GM12878 (cell line): ENCODE data around the gene CHAF1A. TPM values are rescaled to one million over a fixed set of nuclear protein-coding genes. Genes with fewer than 3 reads are reported as not detected.

Experiments
- KDM1A ChIP-seq: fragments of 200-600 bp; sonication (generic); IDR thresholded peaks from 2 replicates; pipeline ENCODE4 v1.6.1; 2016; ENCODE audit warnings: borderline replicate concordance
- TBL1XR1 ChIP-seq: IDR thresholded peaks from 2 replicates; pipeline ENCODE4 v1.6.1; 2012; ENCODE audit warnings: low read depth, low read length, improper control_type of control experiment
- ZNF384 ChIP-seq: IDR thresholded peaks from 2 replicates; pipeline ENCODE4 v1.6.1; 2012; ENCODE audit warnings: low read depth, mild to moderate bottlenecking, low read length, improper control_type of control experiment, borderline replicate concordance
- polyA plus RNA-seq, 11 experiments: library from polyadenylated mRNA; depleted of rRNA in 4 of 11; unstranded in 6 of 11; stranded (reverse) in 5 of 11; fragments of >200 nt; fragmentation: Nextera tagmentation in 4 of 11; fragmentation: Illumina TruSeq in 1 of 11; extraction: Ambion mirVana in 4 of 11; extraction: Trizol in 1 of 11; gene quantifications; 1 replicate in 1 of 11; 2 replicates in 10 of 11; pipeline versions ENCODE4 v1.2.1 to v1.2.3, GENCODE V29; 2011 to 2016; ENCODE audit warnings: inconsistent platforms in 2 of 11, missing spikeins in 2 of 11, low read depth in 1 of 11
- total RNA-seq, 4 experiments: library from RNA; depleted of rRNA in 3 of 4; stranded (reverse); fragments of >200 nt in 3 of 4; fragmentation: Illumina TruSeq in 1 of 4; extraction: Trizol in 1 of 4; gene quantifications; 2 replicates each; pipeline versions ENCODE4 v1.2.1 to v1.2.3, GENCODE V29; 2013 to 2021
- TF ChIP-seq, protein P1 (sequence below): fragments of 450-650 bp; IDR thresholded peaks from 2 replicates; pipeline ENCODE4 v1.6.1; 2018; ENCODE audit warnings: mild to moderate bottlenecking, low read depth, moderate library complexity; ENCODE audit not compliant: partially characterized antibody
- TF ChIP-seq, protein P2 (sequence below): fragments of 450-650 bp; conservative IDR thresholded peaks from 2 replicates; pipeline ENCODE4 v1.6.1; 2017; ENCODE audit warnings: mild to moderate bottlenecking, moderate library complexity
- TF ChIP-seq, protein P3 (sequence below): fragments of 450-650 bp; formaldehyde crosslinking; IDR thresholded peaks from 2 replicates; pipeline ENCODE4 v1.4.0; 2020; ENCODE audit warnings: mild to moderate bottlenecking, moderate library complexity
- TF ChIP-seq, protein P4 (sequence below): fragments of 450-650 bp; IDR thresholded peaks from 2 replicates; pipeline ENCODE4 v1.6.1; 2014; ENCODE audit warnings: mild to moderate bottlenecking

CHAF1A gene
- total and polyA plus RNA-seq, 10 of the 15 experiments (the other 5 are each of a cell fraction or from before 2014, with no cell fraction given): 1.3 to 69.1 (median 34.2) TPM

DNA sequence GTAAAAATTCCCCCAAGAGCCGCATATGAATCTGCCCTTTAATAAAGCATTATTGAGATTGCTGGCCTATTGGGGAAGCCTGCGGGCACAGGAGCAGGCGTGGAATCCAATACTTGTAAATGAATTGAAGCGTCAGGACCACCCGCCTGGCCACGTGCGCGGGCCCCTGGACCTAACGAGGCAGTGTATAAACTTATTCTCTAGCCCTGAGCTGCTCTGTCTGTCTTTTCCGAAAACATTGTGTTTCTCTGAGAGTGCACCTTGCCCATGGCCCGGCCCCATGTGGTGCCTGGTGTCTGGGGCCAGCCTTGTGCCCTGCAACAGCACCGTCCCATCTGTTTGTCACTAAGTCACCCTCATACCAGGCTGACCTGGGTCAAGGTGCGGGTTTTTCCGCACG lies 40.7 kb downstream of the CHAF1A start (continued):
- TF ChIP-seq, protein P1, sequence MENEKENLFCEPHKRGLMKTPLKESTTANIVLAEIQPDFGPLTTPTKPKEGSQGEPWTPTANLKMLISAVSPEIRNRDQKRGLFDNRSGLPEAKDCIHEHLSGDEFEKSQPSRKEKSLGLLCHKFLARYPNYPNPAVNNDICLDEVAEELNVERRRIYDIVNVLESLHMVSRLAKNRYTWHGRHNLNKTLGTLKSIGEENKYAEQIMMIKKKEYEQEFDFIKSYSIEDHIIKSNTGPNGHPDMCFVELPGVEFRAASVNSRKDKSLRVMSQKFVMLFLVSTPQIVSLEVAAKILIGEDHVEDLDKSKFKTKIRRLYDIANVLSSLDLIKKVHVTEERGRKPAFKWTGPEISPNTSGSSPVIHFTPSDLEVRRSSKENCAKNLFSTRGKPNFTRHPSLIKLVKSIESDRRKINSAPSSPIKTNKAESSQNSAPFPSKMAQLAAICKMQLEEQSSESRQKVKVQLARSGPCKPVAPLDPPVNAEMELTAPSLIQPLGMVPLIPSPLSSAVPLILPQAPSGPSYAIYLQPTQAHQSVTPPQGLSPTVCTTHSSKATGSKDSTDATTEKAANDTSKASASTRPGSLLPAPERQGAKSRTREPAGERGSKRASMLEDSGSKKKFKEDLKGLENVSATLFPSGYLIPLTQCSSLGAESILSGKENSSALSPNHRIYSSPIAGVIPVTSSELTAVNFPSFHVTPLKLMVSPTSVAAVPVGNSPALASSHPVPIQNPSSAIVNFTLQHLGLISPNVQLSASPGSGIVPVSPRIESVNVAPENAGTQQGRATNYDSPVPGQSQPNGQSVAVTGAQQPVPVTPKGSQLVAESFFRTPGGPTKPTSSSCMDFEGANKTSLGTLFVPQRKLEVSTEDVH: no peak
- no peak for TF ChIP-seq ZNF384
- TF ChIP-seq, protein P2, sequence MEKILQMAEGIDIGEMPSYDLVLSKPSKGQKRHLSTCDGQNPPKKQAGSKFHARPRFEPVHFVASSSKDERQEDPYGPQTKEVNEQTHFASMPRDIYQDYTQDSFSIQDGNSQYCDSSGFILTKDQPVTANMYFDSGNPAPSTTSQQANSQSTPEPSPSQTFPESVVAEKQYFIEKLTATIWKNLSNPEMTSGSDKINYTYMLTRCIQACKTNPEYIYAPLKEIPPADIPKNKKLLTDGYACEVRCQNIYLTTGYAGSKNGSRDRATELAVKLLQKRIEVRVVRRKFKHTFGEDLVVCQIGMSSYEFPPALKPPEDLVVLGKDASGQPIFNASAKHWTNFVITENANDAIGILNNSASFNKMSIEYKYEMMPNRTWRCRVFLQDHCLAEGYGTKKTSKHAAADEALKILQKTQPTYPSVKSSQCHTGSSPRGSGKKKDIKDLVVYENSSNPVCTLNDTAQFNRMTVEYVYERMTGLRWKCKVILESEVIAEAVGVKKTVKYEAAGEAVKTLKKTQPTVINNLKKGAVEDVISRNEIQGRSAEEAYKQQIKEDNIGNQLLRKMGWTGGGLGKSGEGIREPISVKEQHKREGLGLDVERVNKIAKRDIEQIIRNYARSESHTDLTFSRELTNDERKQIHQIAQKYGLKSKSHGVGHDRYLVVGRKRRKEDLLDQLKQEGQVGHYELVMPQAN: no peak
- TF ChIP-seq TBL1XR1: no peak
- TF ChIP-seq, protein P3, sequence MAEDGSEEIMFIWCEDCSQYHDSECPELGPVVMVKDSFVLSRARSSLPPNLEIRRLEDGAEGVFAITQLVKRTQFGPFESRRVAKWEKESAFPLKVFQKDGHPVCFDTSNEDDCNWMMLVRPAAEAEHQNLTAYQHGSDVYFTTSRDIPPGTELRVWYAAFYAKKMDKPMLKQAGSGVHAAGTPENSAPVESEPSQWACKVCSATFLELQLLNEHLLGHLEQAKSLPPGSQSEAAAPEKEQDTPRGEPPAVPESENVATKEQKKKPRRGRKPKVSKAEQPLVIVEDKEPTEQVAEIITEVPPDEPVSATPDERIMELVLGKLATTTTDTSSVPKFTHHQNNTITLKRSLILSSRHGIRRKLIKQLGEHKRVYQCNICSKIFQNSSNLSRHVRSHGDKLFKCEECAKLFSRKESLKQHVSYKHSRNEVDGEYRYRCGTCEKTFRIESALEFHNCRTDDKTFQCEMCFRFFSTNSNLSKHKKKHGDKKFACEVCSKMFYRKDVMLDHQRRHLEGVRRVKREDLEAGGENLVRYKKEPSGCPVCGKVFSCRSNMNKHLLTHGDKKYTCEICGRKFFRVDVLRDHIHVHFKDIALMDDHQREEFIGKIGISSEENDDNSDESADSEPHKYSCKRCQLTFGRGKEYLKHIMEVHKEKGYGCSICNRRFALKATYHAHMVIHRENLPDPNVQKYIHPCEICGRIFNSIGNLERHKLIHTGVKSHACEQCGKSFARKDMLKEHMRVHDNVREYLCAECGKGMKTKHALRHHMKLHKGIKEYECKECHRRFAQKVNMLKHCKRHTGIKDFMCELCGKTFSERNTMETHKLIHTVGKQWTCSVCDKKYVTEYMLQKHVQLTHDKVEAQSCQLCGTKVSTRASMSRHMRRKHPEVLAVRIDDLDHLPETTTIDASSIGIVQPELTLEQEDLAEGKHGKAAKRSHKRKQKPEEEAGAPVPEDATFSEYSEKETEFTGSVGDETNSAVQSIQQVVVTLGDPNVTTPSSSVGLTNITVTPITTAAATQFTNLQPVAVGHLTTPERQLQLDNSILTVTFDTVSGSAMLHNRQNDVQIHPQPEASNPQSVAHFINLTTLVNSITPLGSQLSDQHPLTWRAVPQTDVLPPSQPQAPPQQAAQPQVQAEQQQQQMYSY (CRISPR knock-in tag): no peak
- TF ChIP-seq, protein P4, sequence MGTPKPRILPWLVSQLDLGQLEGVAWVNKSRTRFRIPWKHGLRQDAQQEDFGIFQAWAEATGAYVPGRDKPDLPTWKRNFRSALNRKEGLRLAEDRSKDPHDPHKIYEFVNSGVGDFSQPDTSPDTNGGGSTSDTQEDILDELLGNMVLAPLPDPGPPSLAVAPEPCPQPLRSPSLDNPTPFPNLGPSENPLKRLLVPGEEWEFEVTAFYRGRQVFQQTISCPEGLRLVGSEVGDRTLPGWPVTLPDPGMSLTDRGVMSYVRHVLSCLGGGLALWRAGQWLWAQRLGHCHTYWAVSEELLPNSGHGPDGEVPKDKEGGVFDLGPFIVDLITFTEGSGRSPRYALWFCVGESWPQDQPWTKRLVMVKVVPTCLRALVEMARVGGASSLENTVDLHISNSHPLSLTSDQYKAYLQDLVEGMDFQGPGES: no peak
- no peak for TF ChIP-seq KDM1A
